GM19328 (cell line): Measurements from ENCODE around the gene STRIP2.
A peak's percentile ranks its signal among the peaks of the same experiment; 100 is the strongest.
"Not testable (repeated sequence)": the region's sequence is repeated elsewhere in the genome, so short reads cannot be mapped to it uniquely, and the experiment has no call there.

Source experiments
- ATAC-seq: cut with Tn5 transposase; IDR thresholded peaks from one replicate; pipeline ENCODE4 v1.9.1; 2021; ENCODE audit warnings: mild to moderate bottlenecking, moderate library complexity; ENCODE audit not compliant: unreplicated experiment

Gene STRIP2, protein sequence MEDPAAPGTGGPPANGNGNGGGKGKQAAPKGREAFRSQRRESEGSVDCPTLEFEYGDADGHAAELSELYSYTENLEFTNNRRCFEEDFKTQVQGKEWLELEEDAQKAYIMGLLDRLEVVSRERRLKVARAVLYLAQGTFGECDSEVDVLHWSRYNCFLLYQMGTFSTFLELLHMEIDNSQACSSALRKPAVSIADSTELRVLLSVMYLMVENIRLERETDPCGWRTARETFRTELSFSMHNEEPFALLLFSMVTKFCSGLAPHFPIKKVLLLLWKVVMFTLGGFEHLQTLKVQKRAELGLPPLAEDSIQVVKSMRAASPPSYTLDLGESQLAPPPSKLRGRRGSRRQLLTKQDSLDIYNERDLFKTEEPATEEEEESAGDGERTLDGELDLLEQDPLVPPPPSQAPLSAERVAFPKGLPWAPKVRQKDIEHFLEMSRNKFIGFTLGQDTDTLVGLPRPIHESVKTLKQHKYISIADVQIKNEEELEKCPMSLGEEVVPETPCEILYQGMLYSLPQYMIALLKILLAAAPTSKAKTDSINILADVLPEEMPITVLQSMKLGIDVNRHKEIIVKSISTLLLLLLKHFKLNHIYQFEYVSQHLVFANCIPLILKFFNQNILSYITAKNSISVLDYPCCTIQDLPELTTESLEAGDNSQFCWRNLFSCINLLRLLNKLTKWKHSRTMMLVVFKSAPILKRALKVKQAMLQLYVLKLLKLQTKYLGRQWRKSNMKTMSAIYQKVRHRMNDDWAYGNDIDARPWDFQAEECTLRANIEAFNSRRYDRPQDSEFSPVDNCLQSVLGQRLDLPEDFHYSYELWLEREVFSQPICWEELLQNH

GRCh38 chr7:129433847-129434674 lies at the start of gene STRIP2:
Gene STRIP2, plus strand, starts transcription at chr7:129434432. Its CDS starts 41 bp downstream, at chr7:129434473.
- ATAC-seq, result peak; percentile 98

DNA sequence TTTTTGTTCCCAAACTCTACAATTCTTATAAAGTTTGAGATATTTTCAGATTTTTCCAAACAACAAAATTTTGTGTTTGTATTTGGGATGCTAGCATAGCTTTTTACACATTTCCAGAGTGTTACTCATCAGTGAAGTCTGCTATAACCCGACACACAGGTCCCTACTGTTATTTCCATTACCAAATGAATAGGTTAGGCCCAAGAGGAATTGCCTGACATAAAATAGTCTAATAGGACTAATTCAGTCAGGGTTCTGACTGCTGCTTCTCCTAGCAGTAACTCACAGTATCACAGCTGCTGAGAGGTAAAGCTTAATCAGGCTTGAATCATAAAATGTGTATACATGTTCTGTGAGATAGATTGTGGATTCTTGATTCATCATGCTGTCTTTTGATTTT lies 49.1 kb upstream of the STRIP2 start:
- ATAC-seq, result no peak

DNA sequence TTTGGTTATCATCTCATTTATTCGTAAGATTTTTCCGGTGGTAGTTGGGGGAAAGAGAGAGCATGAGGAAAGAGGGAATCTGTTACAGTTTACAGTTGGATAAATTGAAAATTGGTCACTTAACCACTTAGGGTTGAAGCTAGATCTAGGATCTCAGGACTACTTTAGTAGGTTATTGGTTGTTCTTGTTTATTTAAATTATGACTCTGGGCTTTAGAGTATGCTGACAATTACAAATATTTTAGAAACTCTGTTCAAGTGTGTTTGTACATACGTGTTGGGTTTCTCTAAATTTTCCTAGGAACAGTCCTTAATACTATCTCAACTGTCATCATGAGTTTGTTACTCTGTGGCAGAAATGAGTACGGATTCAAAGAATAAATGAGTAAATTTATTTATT lies 48.6 kb upstream of the STRIP2 start:
- no peak for ATAC-seq

- no peak for ATAC-seq
Measured at GRCh38 chr7:129386506-129386905, 47.7 kb upstream of the STRIP2 start.

- ATAC-seq, result no peak
Measured at GRCh38 chr7:129387537-129387936, 46.7 kb upstream of the STRIP2 start.

GRCh38 chr7:129388333-129389098 lies 45.7 kb upstream of the STRIP2 start:
- ATAC-seq, result no peak

DNA sequence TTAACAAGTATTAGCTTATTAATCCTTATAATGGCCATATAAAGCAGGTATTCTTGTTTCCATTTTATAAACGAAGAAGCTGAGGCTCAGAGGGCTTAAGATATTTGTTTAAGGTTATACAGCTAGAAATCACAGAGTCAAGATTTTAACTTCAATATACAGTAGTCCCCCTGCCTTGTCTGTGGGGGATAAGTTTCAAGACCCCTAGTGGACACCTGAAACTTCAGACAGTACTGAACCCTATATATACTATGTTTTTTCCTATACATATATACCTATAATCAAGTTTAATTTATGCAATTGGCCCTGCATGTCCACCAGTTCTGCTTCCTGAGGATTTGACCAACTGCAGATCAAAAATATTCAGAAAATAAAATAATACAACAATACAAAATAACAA lies 44.4 kb upstream of the STRIP2 start:
- no peak for ATAC-seq

GRCh38 chr7:129390314-129390713 lies 43.9 kb upstream of the STRIP2 start:
- no peak for ATAC-seq

GRCh38 chr7:129391546-129392171 lies 42.6 kb upstream of the STRIP2 start:
- ATAC-seq, result no peak

DNA sequence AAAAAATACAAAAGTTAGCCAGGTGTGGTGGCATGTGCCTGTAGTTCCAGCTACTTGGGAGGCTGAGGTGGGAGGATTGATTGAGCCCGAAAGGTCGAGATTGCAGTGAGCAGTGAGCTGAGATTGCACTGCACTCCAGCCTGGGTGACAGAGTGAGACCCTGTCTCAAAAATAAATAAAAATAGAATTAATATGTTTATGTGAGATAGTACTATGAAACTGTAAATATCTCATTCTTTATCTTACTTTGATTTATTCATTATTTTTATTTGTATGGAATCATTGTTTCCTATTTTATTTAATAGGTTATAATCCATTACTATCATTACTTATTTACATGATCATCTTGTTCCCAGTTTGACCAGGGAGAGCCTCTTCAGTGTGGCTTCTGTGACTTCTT lies 41.0 kb upstream of the STRIP2 start:
- no peak for ATAC-seq

DNA sequence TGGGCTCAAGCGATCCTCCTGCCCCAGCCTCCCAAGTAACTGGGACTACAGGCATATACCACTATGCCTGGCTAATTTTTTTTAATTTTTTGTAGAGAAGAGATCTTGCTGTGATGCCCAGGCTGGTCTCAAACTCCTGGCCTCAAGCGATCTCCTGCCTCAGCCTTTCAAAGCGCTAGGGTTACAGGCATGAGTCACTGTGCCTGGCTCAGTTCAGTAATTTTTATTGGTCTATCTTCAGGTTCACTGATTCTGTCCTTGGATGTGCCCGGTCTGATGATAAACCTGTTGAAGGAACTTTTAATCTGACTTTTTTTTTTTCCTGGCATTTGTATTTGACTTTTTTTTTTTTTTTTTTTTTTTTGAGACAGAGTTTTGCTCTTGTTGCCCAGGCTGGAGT lies 40.1 kb upstream of the STRIP2 start:
- no peak for ATAC-seq

GRCh38 chr7:129394982-129395914 lies 39.0 kb upstream of the STRIP2 start:
- ATAC-seq, result no peak

DNA sequence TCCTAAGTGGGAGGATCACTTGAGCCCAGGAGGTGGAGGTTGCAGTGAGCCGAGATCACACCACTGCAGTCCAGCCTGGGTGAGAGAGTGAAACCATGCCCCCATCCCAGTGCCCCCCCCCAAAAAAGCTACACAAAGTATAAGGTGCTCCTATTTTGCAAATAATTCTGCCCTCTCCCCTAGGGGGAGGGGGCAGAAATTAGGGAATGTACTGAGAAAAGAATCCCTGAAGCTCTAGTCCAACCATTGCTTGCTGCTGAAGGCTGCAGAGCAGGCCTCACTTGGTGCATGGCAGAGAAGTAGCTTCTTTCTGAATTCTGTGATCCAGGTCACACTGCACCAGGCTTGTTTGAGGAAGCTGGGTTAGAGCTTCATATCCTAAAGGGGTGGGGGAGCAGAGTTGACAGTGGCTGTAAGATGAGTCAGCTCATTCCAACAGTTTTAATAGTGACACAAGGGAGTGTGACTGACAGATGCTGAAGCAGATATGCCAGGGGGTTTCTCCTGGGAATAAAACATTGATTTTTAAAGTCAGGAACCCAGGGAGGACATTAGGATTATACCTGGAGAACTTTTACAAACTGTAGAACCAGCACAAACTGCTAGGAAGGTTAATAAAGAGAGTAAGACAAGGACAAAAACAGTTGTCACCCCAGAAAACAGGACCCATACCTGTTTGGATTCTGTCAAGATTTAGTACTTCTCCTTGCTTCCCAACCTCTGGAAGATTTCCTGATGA lies 32.8 kb upstream of the STRIP2 start:
- no peak for ATAC-seq

DNA sequence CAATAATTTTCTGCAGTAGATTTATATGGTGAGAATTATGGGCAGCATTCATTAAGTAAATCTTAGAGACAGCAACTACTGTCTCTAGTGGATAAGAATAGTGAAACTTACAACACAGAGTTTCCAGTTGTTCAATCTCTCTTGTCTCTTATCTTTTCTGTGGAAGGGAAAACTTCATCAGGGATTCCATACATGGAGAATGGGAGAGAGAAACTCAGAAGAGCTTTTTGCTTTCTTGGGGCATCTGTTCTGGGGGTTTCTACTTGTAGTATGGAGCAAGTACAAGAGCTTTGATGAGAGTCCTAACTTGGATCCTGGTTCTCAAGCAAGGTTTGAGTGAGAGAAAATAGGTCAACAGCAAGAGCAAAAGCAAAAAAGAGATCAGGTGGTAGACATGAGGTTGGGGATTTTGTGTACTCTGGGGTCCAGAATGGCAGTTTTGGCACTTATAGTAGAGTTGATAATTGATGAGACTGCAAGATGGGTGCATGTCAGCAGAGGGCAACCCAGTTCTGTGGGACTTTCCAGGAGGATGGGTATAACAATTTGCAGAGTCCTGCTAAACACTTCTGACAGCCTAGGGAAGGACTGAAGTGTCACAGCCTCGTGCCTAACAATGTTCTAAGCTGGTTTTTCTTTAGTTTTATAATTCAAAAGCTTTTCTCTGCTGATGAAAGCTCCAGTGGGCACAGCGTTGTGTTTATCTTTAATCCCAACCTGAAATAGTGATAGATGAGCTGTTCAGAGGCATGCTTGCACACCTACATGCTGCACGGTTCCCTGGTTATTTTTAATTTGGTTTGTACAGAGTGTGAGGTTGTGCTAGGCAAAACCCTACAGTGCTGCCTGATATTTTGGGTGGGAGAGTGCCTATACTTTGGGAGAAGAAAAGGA lies 32.0 kb upstream of the STRIP2 start:
- no peak for ATAC-seq

GRCh38 chr7:129405527-129405926 lies 28.7 kb upstream of the STRIP2 start:
- ATAC-seq, result no peak

DNA sequence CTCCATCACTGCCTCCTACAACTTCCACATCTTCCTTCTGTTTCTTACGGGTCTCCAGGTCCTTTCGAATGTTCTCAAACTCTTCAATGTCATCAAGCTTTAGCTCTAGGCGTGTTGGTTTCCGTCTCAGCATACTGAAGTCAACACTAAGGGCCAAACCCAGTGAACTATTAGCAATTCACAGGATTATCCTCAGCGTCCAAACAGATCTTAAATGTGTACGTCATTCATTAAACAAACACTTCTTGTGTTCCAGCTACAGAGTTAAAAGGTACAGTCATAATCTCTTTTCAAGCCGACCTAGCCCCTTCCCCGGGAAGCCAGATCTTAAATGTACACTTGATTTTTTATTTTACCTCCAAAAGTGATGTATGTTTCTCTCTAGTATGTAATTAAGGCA lies 24.0 kb upstream of the STRIP2 start:
- ATAC-seq, result not testable (repeated sequence)

- no peak for ATAC-seq
Measured at GRCh38 chr7:129412501-129412900, 21.7 kb upstream of the STRIP2 start.
